NOMO-1 (cell line): ENCODE data around the gene ZFR2.
"Not testable (repeated sequence)": the region's sequence is repeated elsewhere in the genome, so short reads cannot be mapped to it uniquely, and the experiment has no call there.

Experiments used
- DNase-seq, 2 experiments: peaks; one replicate each; lab custom pipeline; 2025; ENCODE audit not compliant: unreplicated experiment in 2 of 2; lab: John Stamatoyannopoulos, UW

Gene ZFR2

GRCh38 chr19:3816566-3817218, 52.1 kb downstream of the ZFR2 start:
- DNase-seq, result no peak

DNA sequence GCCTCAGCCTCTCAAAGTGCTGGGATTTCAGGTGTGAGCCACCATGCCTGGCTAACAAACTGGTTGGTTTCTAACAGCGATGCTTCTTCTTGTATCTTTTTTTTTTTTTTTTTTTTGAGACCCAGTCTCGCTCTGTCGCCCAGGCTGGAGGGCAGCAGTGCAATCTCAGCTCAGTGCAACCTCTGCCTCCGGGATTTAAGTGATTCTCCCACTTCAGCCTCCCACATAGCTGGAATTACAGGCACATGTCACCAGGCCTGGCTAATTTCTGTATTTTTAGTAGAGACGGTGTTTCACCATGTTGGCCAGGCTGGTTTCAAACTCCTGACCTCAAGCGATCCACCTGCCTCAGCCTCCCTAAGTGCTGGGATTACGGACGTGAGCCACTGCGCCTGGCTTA, 52.7 kb downstream of the ZFR2 start:
- not testable (repeated sequence) for DNase-seq

- no peak for DNase-seq
Measured at GRCh38 chr19:3814648-3815047, 54.2 kb downstream of the ZFR2 start.

- DNase-seq, result no peak
Measured at GRCh38 chr19:3813473-3814392, 55.1 kb downstream of the ZFR2 start.

DNA sequence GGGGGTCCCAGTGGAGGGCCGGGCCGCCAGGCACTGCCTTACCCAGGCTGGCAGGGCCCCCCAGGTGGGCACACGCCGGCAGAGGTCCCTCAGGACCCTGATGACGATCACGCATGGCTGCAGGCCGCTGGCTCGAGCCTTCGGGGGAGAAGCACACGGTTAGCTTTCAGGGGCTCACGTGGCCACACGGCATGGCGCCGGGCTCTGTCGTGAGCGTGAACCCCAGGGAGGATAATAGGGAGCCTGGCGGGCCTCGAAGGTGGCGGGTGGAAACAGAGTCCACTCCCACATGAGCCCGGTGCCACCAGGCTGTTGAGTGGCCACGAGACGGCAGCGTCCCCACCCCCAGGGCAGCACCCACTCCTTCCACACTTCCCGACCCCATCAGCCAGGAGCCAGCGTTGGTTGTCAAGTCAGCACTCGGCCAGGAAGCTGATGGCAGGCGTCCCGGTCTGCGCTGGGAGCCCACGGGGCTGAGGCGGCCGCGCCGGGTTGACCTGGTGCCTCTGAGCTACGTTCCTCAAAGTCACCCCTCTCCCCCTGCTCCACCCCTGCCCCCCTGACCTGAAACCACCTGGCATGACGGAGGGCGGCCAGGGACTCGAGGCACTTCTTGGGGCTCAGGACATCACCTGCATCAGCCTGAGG, 58.0 kb downstream of the ZFR2 start:
- no peak for DNase-seq

GRCh38 chr19:3809881-3810707, 58.7 kb downstream of the ZFR2 start:
- no peak for DNase-seq

GRCh38 chr19:3808420-3809143, 60.3 kb downstream of the ZFR2 start:
- DNase-seq, result no peak

GRCh38 chr19:3807574-3808354, 61.1 kb downstream of the ZFR2 start:
- no peak for DNase-seq

DNA sequence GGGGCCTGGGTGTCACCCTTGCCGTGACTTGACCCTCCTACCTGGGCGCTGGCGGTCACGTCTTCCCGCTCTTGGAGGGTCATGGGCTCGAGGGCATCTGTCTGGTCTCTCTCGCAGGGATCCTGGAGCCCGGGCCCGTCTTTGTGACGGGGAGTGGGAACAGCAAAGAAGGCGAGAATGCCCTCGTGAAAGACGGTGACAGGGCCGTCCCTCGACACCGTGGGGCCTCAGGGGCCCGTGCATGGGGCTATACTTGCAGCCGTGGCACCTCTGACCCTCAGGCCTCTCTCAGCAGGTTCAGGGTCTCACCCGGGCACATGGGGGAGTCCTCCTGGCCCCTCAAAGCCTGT, 61.7 kb downstream of the ZFR2 start:
- DNase-seq, result no peak

DNA sequence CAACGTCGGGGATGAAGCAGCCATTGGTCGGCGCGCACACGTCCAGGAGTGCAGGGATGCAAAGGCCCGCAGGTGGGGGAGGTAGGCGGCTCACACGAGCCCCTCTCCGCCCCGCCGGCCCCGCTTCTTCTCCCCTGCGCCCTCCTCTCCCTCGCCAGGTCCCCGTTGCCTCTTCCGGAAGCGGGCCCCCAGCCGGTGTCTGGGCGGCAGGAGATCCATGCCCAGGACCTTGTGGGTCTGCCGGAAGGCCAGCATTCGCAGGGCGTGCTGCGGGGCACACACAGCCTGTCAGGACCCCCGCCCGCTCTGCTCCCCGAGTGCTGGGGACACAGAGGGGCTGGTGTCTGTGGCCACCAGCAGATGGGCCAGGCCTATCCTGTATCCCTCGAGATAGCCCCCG, 63.0 kb downstream of the ZFR2 start:
- DNase-seq, result no peak

- DNase-seq, result no peak
Measured at GRCh38 chr19:3804429-3804828, 64.4 kb downstream of the ZFR2 start.

DNA sequence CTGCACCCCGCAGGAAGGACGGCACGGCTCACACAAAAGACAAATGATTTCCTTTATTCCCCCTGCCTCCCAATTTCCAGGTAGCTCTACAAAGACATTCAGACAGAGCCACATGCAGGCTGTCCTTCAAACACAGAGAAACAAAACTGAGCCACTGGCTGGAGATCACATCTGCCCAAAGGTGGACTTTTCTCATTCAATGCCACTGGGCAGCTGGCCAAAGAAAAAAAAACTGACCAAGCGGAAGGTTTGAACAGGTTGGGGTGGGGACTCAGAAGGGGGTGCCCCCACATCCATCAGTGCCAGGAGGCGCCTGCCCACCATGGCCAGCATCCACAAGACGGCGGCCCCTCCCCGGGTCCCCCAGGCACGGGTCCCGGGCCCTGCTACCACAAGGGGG, 64.9 kb downstream of the ZFR2 start:
- DNase-seq, result no peak

GRCh38 chr19:3803114-3803888, 65.5 kb downstream of the ZFR2 start:
- no peak for DNase-seq

DNA sequence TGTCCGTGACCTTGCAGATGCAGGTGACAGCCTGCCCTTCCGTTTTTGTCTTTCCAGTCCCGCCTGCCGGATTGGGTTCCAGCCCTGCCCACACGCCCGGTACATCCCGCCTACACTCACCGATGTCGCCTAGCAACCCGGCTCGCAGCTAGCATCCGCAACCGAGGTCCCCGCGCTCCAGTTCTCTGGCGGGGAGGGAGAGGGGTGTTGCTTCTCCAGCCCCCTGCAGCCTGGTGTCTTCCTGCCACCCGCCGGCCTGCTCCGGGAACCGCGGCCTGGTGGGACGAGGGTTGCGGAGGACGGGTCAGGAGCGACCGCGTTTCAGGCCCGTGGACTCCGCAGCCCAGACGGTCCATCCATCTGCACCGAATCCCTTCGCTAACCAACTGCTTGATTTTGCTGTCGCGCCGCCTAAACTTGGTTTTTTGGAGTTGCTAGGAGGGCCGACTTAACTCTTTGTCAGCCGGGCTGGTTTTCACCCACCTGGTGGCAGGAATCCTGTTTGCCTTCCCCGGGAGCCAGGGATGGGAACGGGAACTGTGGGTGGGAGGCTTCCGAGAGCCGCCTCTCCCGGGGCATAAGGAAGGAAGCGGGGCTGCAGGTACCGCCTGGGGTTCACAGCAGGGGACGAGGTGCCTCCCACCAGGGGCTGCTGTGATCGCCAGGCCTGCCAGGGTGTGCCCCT, 67.3 kb downstream of the ZFR2 start:
- DNase-seq, result no peak

- DNase-seq, result no peak
Measured at GRCh38 chr19:3800996-3801395, 67.8 kb downstream of the ZFR2 start.

DNA sequence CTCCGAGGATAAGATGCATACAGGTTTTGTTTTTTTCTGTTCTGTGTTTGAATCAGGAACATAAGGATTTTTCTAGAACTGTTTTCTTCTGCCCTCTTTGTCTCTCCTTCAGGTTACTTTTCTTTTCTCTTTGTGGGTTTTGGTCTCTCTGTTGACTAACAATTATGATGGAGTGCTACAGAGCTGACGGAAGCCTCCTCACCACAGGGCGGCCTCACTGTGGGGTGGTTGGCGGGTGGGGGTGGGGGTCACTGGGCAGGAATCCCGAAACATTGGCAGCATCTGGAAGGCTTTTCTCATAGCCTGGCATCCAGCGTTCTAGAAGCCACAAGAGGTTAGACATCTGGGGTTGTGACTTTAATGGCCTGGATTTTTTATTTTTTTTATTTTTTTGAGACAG, 70.7 kb downstream of the ZFR2 start:
- DNase-seq, result no peak

- no peak for DNase-seq
Measured at GRCh38 chr19:3796358-3796757, 72.5 kb downstream of the ZFR2 start.

DNA sequence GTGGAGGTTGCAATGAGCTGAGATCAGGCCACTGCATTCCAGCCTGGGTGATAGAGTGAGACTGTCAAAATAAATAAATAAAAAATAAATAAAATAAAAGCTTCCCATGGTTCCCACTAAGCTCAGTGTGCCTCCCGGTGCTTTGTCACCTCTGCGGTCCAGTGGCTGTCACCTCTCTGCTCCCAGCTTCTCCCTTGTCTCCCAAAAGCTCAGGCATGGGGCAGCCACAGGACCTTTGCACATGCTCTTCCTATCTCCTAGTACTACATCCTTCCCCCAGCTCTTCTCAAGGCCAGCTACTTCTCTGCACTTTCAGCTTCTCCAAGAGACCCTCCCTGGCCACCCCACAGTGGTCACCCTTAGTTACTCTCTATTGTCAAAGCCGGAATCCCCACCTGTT, 75.0 kb downstream of the ZFR2 start:
- DNase-seq, result no peak
